Measurements from ENCODE around the gene SDF2.
"Not testable (repeated sequence)": the region's sequence is repeated elsewhere in the genome, so short reads cannot be mapped to it uniquely, and the experiment has no call there.

The SDF2 gene

DNA sequence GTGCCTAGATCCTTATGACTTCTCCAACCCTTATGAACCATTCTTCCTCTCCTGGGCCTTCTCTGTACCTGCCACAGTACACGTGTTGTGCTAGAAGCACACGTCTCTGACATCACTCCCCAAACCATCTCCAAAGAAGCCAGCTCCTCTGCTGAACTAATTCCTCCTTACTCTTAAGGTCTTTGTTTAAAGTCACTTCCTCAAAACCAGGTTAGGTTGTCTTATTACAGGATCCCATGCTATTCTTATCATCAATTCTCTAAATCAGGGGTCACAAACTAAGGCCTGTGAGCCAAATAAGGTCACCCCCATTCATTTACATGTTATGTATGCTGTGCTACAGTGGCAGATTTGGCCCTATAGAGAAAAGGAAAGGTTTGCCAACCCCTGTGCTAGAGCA is 4.3 kb upstream of the SDF2 start:
- in situ Hi-C loops (cut with MboI; ENCODE audit: low sequenced_read_pairs, unreplicated experiment): no loop called here
- no peak for DNase-seq (ENCODE audit: low spot score)
- TF ChIP-seq, protein P1, sequence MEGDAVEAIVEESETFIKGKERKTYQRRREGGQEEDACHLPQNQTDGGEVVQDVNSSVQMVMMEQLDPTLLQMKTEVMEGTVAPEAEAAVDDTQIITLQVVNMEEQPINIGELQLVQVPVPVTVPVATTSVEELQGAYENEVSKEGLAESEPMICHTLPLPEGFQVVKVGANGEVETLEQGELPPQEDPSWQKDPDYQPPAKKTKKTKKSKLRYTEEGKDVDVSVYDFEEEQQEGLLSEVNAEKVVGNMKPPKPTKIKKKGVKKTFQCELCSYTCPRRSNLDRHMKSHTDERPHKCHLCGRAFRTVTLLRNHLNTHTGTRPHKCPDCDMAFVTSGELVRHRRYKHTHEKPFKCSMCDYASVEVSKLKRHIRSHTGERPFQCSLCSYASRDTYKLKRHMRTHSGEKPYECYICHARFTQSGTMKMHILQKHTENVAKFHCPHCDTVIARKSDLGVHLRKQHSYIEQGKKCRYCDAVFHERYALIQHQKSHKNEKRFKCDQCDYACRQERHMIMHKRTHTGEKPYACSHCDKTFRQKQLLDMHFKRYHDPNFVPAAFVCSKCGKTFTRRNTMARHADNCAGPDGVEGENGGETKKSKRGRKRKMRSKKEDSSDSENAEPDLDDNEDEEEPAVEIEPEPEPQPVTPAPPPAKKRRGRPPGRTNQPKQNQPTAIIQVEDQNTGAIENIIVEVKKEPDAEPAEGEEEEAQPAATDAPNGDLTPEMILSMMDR (IDR thresholded peaks at IDR 0.05; ENCODE audit: borderline replicate concordance, control extremely low read depth, extremely low read depth, insufficient read depth, missing control alignments): no peak

DNA sequence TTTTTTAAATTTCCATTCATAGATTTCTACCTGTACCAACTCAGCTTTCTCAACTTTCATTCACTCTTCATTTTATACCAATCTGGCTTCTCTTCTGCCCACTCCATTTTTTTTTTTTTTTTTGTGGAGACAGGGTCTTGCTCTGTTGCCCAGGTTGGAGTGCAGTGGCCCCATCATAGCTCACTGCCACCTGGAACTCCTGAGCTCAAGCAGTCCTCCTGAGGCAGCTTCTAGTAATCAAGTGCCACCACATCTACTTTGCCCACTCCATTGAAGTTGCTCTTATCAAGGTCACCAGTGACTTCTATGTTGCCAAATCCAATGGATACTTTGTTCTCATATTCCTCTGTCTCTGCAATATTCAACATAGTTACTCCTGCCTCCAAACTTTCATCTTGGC is 2.0 kb upstream of the SDF2 start:
- TF ChIP-seq, protein P1 (IDR thresholded peaks at IDR 0.05; ENCODE audit: borderline replicate concordance, control extremely low read depth, extremely low read depth, insufficient read depth, missing control alignments): no peak
- in situ Hi-C loops (cut with MboI; ENCODE audit: low sequenced_read_pairs, unreplicated experiment): no loop called here
- no peak for DNase-seq (ENCODE audit: low spot score)

DNA sequence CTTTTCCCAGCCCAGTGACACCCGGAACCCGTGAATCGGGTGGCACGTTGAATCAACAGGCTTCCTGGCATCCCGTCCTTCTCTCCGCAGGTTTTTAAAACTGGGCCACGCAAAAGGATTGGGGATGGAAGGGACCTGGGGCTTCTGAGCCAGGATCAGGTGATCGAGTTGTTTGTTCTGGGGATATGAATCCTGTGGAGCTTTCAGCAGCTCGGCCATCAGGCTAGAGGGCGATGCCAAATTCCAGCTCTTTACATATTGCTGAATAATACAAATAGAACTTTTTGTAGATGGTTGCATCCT is 772 bp upstream of the SDF2 start:
- in situ Hi-C loops (cut with MboI; ENCODE audit: low sequenced_read_pairs, unreplicated experiment): no loop called here
- TF ChIP-seq, protein P1 (IDR thresholded peaks at IDR 0.05; ENCODE audit: borderline replicate concordance, control extremely low read depth, extremely low read depth, insufficient read depth, missing control alignments): no peak
- DNase-seq (ENCODE audit: low spot score): no peak

DNA sequence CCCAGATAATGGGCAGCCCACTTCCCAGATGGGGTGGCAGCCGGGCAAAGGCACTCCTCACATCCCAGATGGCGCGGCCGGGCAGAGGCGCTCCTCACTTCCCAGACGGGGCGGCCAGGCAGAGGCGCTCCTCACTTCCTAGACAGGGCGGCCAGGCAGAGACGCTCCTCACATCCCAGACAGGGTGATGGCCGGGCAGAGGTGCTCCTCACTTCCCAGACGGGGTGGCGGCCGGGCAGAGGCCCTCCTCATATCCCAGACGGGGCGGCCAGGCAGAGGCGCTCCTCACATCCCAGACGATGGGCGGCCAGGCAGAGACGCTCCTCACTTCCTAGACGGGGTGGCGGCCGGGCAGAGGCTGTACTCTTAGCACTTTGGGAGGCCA is 2.2 kb downstream of the SDF2 start:
- in situ Hi-C loops (cut with MboI; ENCODE audit: low sequenced_read_pairs, unreplicated experiment): not testable (repeated sequence)

DNA sequence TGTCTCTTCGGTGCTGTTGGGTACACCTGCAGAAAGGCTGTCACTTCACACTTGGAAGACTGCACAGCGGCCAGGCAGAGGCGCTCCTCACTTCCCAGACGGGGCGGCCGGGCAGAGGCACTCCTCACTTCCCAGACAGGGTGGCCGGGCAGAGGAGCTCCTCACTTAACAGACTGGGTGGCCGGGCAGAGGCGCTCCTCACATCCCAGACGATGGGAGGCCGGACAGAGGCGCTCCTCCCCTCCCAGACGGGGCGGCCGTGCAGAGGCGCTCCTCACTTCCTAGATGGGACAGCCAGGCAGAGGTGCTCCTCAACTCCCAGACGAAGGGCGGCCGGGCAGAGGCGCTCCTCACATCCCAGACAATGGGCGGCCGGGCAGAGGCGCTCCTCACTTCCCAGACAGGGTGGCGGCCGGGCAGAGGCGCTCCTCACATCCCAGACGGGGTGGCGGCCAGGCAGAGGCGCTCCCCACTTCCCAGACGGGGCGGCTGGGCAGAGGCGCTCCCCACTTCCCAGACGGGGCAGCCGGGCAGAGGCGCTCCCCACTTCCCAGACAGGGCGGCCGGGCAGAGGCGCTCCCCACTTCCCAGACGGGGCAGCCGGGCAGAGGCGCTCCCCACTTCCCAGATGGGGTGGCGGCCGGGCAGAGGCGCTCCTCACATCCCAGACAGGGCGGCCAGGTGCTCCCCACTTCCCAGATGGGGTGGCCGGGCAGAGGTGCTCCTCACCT is 2.8 kb downstream of the SDF2 start:
- DNase-seq (ENCODE audit: low spot score); in situ Hi-C loops (cut with MboI; ENCODE audit: low sequenced_read_pairs, unreplicated experiment): not testable (repeated sequence)

More for the DNA sequence above, 2.2 kb downstream of the SDF2 start:
- not testable (repeated sequence) for DNase-seq (ENCODE audit: low spot score)

DNA sequence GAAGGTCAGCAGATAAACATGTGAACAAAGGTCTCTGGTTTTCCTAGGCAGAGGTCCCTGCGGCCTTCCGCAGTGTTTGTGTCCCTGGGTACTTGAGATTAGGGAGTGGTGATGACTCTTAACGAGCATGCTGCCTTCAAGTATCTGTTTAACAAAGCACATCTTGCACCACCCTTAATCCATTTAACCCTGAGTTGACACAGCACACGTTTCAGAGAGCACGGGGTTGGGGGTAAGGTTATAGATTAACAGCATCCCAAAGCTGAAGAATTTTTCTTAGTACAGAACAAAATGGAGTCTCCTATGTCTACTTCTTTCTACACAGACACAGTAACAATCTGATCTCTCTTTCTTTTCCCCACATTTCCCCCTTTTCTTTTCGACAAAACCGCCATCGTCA is 3.4 kb downstream of the SDF2 start:
- in situ Hi-C loops (cut with MboI; ENCODE audit: low sequenced_read_pairs, unreplicated experiment); DNase-seq (ENCODE audit: low spot score): not testable (repeated sequence)

DNA sequence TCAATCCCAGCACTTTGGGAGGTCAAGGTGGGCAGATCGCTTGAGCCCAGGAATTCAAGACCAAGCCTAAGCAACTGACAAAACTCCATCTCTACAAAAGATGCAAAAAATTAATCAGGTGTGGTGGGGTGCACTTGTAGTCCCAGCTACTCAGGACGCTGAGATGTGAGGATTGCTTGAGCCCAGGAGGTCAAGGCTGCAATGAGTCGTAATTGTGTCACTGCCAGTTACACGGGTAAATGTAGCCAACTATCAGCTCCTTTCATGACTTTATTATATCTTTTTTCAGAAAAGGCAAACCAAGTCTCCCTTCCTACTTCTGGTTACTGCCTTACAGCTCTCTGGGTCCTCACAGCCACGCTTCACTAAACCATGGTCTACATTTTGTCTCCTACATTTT is 4.0 kb downstream of the SDF2 start:
- in situ Hi-C loops (cut with MboI; ENCODE audit: low sequenced_read_pairs, unreplicated experiment): no loop called here
- no peak for DNase-seq (ENCODE audit: low spot score)
- TF ChIP-seq, protein P1 (IDR thresholded peaks at IDR 0.05; ENCODE audit: borderline replicate concordance, control extremely low read depth, extremely low read depth, insufficient read depth, missing control alignments): no peak

DNA sequence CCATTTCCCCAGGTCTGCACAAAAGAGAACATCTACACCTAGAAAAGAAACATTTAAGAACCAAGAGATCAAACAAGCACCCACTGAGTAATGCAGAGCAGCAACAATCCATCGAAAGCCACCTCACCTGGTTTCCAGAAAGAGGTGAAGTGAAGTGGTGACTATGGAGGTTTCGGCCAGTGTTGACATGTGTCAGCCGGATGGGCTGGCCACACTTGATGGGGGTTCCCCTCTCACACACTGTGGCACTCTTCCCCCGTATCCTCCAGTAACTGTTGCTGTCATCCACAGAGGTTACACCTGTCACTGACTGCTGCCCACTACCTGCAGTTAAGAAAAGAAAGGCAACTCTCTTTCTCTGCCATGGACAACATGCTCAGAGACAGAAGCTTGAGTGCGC is 6.5 kb downstream of the SDF2 start:
- TF ChIP-seq, protein P1 (IDR thresholded peaks at IDR 0.05; ENCODE audit: borderline replicate concordance, control extremely low read depth, extremely low read depth, insufficient read depth, missing control alignments): no peak
- no peak for DNase-seq (ENCODE audit: low spot score)
- in situ Hi-C loops (cut with MboI; ENCODE audit: low sequenced_read_pairs, unreplicated experiment): no loop called here
